OCI-M2 (cell line): ENCODE results near the gene MTPN.

ENCODE experiments used
- DNase-seq: peaks from one replicate; lab custom pipeline; 2025; ENCODE audit not compliant: unreplicated experiment; lab: John Stamatoyannopoulos, UW

Gene MTPN

GRCh38 chr7:135889823-135890222 lies 87.3 kb downstream of the MTPN start:
- no peak for DNase-seq

DNA sequence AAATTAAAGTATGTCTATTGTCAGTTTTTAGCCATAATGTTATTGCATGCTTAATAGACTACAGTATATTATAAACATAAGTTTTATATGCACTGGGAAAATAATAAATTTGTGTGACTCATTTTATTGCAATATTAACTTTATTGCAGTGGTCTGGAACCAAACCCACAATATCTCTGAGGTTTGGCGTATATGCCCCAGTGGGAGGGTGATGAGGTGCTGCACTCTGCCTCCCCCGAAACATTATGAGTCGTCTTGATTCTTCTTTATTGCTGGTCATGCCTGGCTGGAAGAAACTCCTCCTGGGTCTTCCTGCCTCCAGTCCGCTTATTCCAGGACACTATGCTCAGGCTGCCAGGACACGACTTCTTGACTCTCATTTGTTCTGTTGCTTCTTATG lies 88.4 kb downstream of the MTPN start:
- DNase-seq = no peak

- DNase-seq = no peak
Measured at GRCh38 chr7:135886345-135887132, 90.6 kb downstream of the MTPN start.

- DNase-seq = no peak
Measured at GRCh38 chr7:135884495-135885232, 92.5 kb downstream of the MTPN start.

DNA sequence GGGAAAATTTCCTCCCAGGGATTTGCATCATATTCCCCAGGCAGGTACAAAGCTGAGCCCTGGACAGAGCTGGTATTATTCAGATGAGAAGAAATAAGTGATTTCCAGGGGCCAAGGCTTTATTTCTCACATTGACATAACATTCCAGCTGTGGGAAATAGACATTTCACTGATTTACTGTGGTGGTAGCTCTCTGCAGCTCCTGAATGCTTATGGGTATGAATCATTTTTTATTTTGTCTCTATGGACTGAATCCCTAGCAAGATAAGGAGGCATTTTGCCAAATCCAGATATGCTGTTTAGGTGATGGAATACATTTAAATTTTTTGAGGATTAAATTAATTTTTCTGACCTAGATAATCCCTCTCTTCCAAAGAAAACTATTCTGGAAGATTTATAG lies 97.9 kb downstream of the MTPN start:
- DNase-seq = no peak

DNA sequence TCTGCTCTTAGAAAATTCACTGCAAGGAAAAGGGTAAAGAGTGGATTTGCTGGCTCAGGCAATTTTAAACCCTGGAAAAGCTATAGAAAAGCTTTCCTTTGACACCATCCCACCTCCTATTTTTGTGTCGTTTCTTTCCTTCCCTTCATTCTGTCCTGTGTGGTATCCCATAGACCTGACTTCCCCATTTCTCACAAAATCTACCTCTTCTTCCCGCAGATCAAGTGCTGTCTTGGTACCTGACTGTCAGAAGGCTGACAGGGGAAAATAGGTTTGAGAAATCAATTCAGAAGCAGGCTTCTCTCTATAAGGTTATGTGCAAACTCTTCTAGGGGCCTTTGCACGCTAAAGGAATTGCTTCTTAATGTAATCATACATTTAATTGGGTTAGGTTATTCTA lies 98.9 kb downstream of the MTPN start:
- no peak for DNase-seq

- DNase-seq = no peak
Measured at GRCh38 chr7:135877805-135878204, 99.4 kb downstream of the MTPN start.
